Neural cell (in vitro differentiated cells): ENCODE results near the gene HOMER2. TPM values are rescaled to one million over a fixed set of nuclear protein-coding genes. Genes with fewer than 3 reads are reported as not detected.

ENCODE experiments used
- H2AFZ ChIP-seq: fragments of 200-600, 300-800 bp; sonication (generic), shearing (Covaris generic); 2 replicates; pipeline ENCODE4 v1.6.0; 2014; ENCODE audit warnings: low read depth, mild to moderate bottlenecking, antibody characterized with exemption, low read length, moderate library complexity
- H3F3A ChIP-seq: fragments of 200-600 bp; shearing (Covaris generic); 2 replicates; pipeline ENCODE4 v1.6.1; 2016; ENCODE audit warnings: mild to moderate bottlenecking, moderate library complexity, mixed read lengths, antibody characterized with exemption, low read length; ENCODE audit not compliant: insufficient read depth, poor library complexity, severe bottlenecking
- H3K27ac ChIP-seq: fragments of 200-600, 300-800 bp; sonication (generic), shearing (Covaris generic); 2 replicates; pipeline ENCODE4 v1.5.1; 2014; ENCODE audit warnings: mild to moderate bottlenecking, low read length, moderate library complexity
- H3K27me3 ChIP-seq: fragments of 300-800, 200-600 bp; sonication (generic), shearing (Covaris generic); 2 replicates; pipeline ENCODE4 v1.6.0; 2014; ENCODE audit warnings: mild to moderate bottlenecking, low read depth, low read length, moderate library complexity; ENCODE audit not compliant: insufficient read depth
- H3K36me3 ChIP-seq: fragments of 300-800, 200-600 bp; sonication (generic), shearing (Covaris generic); 2 replicates; pipeline ENCODE4 v1.5.1; 2014; ENCODE audit warnings: mild to moderate bottlenecking, antibody characterized with exemption, low read length, moderate library complexity; ENCODE audit not compliant: insufficient read depth
- H3K4me2 ChIP-seq: fragments of 300-800, 200-600 bp; sonication (generic), shearing (Covaris generic); 2 replicates; pipeline ENCODE4 v1.6.0; 2014; ENCODE audit warnings: mild to moderate bottlenecking, low read length
- H3K4me3 ChIP-seq: fragments of 300-800, 200-600 bp; sonication (generic), shearing (Covaris generic); 2 replicates; pipeline ENCODE4 v1.5.1; 2014; ENCODE audit warnings: mild to moderate bottlenecking, low read length, moderate library complexity
- H3K79me2 ChIP-seq: fragments of 200-600 bp; shearing (Covaris generic); replicated peaks from 2 replicates; pipeline ENCODE4 v1.6.0; 2014; ENCODE audit warnings: mild to moderate bottlenecking, low read length, moderate library complexity; ENCODE audit not compliant: insufficient read depth
- H3K9ac ChIP-seq: fragments of 300-800, 200-600 bp; sonication (generic), shearing (Covaris generic); 2 replicates; pipeline ENCODE4 v1.6.1; 2016; ENCODE audit warnings: mild to moderate bottlenecking, low read length, mixed read lengths
- H3K9me2 ChIP-seq: fragments of 200-600 bp; shearing (Covaris generic); 2 replicates; pipeline ENCODE4 v1.6.1; 2016; ENCODE audit warnings: mild to moderate bottlenecking, low read length, mixed read lengths; ENCODE audit not compliant: insufficient read depth
- H3K9me3 ChIP-seq: fragments of 200-600, 300-800 bp; sonication (generic), shearing (Covaris generic); 2 replicates; pipeline ENCODE4 v1.6.1; 2016; ENCODE audit warnings: mild to moderate bottlenecking, mixed run types, low read length, moderate library complexity, mixed read lengths
- H4K20me1 ChIP-seq: fragments of 200-600 bp; shearing (Covaris generic); 2 replicates; pipeline ENCODE4 v1.6.1; 2016; ENCODE audit warnings: mild to moderate bottlenecking, mixed run types; ENCODE audit not compliant: insufficient read depth
- EP300 ChIP-seq: fragments of 450-650 bp; conservative IDR thresholded peaks from 2 replicates; pipeline ENCODE4 v1.6.1; 2014; ENCODE audit warnings: antibody characterized with exemption, mild to moderate bottlenecking, moderate library complexity; ENCODE audit not compliant: poor library complexity, severe bottlenecking
- EZH2 ChIP-seq: fragments of 200-600, 300-800 bp; shearing (Covaris generic), sonication (generic); IDR thresholded peaks from 2 replicates; pipeline ENCODE4 v1.6.1; 2014; ENCODE audit warnings: antibody characterized with exemption, low read length, borderline replicate concordance, mild to moderate bottlenecking; ENCODE audit not compliant: insufficient read depth, poor library complexity, severe bottlenecking
- MXI1 ChIP-seq: fragments of 450-650 bp; conservative IDR thresholded peaks from 2 replicates; pipeline ENCODE4 v1.6.1; 2014; ENCODE audit warnings: antibody characterized with exemption, mild to moderate bottlenecking; ENCODE audit not compliant: poor library complexity, severe bottlenecking
- POLR2AphosphoS5 ChIP-seq: IDR thresholded peaks from 2 replicates; pipeline ENCODE4 v1.6.1; 2012
- RAD21 ChIP-seq: fragments of 450-650 bp; conservative IDR thresholded peaks from 2 replicates; pipeline ENCODE4 v1.6.1; 2014; ENCODE audit warnings: antibody characterized with exemption, mild to moderate bottlenecking, moderate library complexity
- SMC3 ChIP-seq: fragments of 450-650 bp; conservative IDR thresholded peaks from 2 replicates; pipeline ENCODE4 v1.6.1; 2014; ENCODE audit warnings: antibody characterized with exemption, mild to moderate bottlenecking, moderate library complexity; ENCODE audit not compliant: poor library complexity
- TAF1 ChIP-seq: IDR thresholded peaks from 2 replicates; pipeline ENCODE4 v1.6.1; 2012; ENCODE audit warnings: low read depth
- polyA plus RNA-seq: library from polyadenylated mRNA; depleted of rRNA; stranded (reverse); fragments of >200 nt; gene quantifications from 2 replicates; pipeline ENCODE4 v1.2.3, GENCODE V29; 2014
- TF ChIP-seq, protein P1 (sequence below): fragments of 450-650 bp; IDR thresholded peaks from 2 replicates; pipeline ENCODE4 v1.5.1; 2014; ENCODE audit warnings: antibody characterized with exemption, mild to moderate bottlenecking, moderate library complexity; ENCODE audit not compliant: poor library complexity, severe bottlenecking
- TF ChIP-seq, protein P2 (sequence below): IDR thresholded peaks from 2 replicates; pipeline ENCODE4 v1.6.1; 2012; ENCODE audit warnings: borderline replicate concordance

HOMER2 gene
- polyA plus RNA-seq, 1 donor from 2014 or later = 21.7 TPM

DNA sequence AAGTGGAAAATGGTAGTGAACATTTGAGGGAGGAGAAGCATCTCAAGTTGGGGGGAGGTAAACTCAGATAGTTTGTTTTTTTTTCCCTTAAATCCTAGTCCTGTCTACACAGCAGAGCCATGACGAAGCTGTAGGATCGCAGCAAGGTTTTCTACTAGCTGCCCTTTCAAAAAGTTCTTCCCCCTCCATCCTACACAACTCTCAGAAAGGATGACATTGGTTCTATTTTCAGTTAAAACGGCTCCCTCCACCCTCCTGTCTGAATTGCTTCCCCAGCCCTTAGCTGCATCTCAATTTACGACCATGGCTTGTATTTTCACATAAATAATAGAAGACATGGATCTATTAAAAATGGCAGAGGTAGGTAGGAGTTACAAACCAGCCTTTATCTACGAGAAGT lies 2.2 kb downstream of the HOMER2 start:
- Histone ChIP-seq H3K27ac (no peak overlapping the region), H3K79me2 (no peaks in the 10 kb centered on the region), H3K9me2 (no peaks in the 10 kb centered on the region)

DNA sequence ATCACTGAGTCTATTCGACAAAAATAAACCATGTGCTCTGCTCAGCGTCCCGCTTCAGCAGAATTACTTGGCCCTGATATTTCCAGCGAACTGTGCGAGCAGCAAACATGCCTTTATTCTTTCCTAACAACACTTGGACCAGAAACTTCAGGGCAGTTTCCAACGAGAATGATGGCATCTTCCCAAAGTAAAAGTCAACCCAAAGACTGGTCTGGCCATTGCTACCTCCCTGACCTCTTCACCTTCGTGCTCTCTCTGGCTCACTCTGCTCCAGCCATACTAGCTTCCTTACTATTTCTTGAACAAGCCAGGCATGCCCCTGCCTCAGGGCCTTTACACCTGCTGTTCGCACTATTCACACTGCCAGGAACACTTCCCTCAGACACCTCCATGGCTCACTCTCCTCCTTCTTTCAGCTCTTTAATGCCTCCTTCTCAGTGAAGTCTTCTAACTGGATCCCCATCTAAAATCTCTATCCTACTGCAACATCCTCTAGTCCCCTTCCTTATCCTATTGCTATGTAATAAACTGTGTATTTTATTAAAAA lies 6.3 kb downstream of the HOMER2 start:
- Histone ChIP-seq H3K4me2 (no peak overlapping the region), H3K27ac (no peak overlapping the region), H3K9me2 (no peaks in the 10 kb centered on the region), H3K9me3 (no peaks in the 10 kb centered on the region), H3K9ac (no peak overlapping the region), H3F3A (no peaks in the 10 kb centered on the region), H3K36me3 (no peaks in the 10 kb centered on the region), H3K27me3 (no peaks in the 10 kb centered on the region), H2AFZ (no peak overlapping the region), H3K4me3 (no peak overlapping the region), H4K20me1 (no peaks in the 10 kb centered on the region), H3K79me2 (no peaks in the 10 kb centered on the region)
- TF ChIP-seq EZH2 (no peak), POLR2AphosphoS5 (no peak), EP300 (no peak), SMC3 (no peak), MXI1 (no peak), RAD21 (no peak), TAF1 (no peak)
- TF ChIP-seq, protein P1, sequence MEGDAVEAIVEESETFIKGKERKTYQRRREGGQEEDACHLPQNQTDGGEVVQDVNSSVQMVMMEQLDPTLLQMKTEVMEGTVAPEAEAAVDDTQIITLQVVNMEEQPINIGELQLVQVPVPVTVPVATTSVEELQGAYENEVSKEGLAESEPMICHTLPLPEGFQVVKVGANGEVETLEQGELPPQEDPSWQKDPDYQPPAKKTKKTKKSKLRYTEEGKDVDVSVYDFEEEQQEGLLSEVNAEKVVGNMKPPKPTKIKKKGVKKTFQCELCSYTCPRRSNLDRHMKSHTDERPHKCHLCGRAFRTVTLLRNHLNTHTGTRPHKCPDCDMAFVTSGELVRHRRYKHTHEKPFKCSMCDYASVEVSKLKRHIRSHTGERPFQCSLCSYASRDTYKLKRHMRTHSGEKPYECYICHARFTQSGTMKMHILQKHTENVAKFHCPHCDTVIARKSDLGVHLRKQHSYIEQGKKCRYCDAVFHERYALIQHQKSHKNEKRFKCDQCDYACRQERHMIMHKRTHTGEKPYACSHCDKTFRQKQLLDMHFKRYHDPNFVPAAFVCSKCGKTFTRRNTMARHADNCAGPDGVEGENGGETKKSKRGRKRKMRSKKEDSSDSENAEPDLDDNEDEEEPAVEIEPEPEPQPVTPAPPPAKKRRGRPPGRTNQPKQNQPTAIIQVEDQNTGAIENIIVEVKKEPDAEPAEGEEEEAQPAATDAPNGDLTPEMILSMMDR = no peak
- TF ChIP-seq, protein P2, sequence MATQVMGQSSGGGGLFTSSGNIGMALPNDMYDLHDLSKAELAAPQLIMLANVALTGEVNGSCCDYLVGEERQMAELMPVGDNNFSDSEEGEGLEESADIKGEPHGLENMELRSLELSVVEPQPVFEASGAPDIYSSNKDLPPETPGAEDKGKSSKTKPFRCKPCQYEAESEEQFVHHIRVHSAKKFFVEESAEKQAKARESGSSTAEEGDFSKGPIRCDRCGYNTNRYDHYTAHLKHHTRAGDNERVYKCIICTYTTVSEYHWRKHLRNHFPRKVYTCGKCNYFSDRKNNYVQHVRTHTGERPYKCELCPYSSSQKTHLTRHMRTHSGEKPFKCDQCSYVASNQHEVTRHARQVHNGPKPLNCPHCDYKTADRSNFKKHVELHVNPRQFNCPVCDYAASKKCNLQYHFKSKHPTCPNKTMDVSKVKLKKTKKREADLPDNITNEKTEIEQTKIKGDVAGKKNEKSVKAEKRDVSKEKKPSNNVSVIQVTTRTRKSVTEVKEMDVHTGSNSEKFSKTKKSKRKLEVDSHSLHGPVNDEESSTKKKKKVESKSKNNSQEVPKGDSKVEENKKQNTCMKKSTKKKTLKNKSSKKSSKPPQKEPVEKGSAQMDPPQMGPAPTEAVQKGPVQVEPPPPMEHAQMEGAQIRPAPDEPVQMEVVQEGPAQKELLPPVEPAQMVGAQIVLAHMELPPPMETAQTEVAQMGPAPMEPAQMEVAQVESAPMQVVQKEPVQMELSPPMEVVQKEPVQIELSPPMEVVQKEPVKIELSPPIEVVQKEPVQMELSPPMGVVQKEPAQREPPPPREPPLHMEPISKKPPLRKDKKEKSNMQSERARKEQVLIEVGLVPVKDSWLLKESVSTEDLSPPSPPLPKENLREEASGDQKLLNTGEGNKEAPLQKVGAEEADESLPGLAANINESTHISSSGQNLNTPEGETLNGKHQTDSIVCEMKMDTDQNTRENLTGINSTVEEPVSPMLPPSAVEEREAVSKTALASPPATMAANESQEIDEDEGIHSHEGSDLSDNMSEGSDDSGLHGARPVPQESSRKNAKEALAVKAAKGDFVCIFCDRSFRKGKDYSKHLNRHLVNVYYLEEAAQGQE = no peak

More for the DNA sequence above, 2.2 kb downstream of the HOMER2 start:
- Histone ChIP-seq H2AFZ (no peak overlapping the region), H3K4me3 (no peak overlapping the region), H3F3A (no peaks in the 10 kb centered on the region), H3K27me3 (no peaks in the 10 kb centered on the region), H3K36me3 (no peaks in the 10 kb centered on the region), H4K20me1 (no peaks in the 10 kb centered on the region), H3K9me3 (no peaks in the 10 kb centered on the region), H3K4me2 (no peak overlapping the region), H3K9ac (no peak overlapping the region)
- TF ChIP-seq, protein P2 = no peak
- no peak for TF ChIP-seq SMC3
- TF ChIP-seq MXI1 = no peak
- TF ChIP-seq EZH2 = no peak
